H1 (cell line): ENCODE results near the gene TGFBI. TPM values are rescaled to one million over a fixed set of nuclear protein-coding genes. Genes with fewer than 3 reads are reported as not detected.

Experiments
- ATF2 ChIP-seq: IDR thresholded peaks from 2 replicates; pipeline ENCODE4 v1.6.1; 2012; ENCODE audit warnings: low read length, inconsistent platforms
- CBX5 ChIP-seq: fragments of 300-800, 300-1000 bp; sonication (generic); IDR thresholded peaks from 2 replicates; pipeline ENCODE4 v1.7.1; 2016; ENCODE audit warnings: antibody characterized with exemption, low read length, low read depth
- CEBPB ChIP-seq: IDR thresholded peaks from 2 replicates; pipeline ENCODE4 v1.6.1; 2012; ENCODE audit warnings: low read depth, low read length
- CHD7 ChIP-seq: fragments of 300-600 bp; sonication (generic); IDR thresholded peaks from 2 replicates; pipeline ENCODE4 v1.7.1; 2012; ENCODE audit warnings: low read length, moderate library complexity, mild to moderate bottlenecking, inconsistent platforms; ENCODE audit not compliant: insufficient replicate concordance
- FOSL1 ChIP-seq: IDR thresholded peaks from 2 replicates; pipeline ENCODE4 v1.6.1; 2011; ENCODE audit warnings: mild to moderate bottlenecking, low read depth, low read length, moderate library complexity; ENCODE audit not compliant: insufficient read depth
- HDAC2 ChIP-seq, 2 experiments: fragments of 300-600 bp in 1 of 2; sonication (generic) in 1 of 2; IDR thresholded peaks; 2 replicates each; pipeline ENCODE4 v1.6.1; 2011 to 2012; ENCODE audit warnings: low read depth in 2 of 2, low read length in 2 of 2, mild to moderate bottlenecking in 2 of 2, moderate library complexity in 2 of 2, borderline replicate concordance in 1 of 2, inconsistent platforms in 1 of 2
- RXRA ChIP-seq: IDR thresholded peaks from 2 replicates; pipeline ENCODE4 v1.6.1; 2011; ENCODE audit warnings: low read depth, mild to moderate bottlenecking, low read length, moderate library complexity; ENCODE audit not compliant: insufficient read depth
- SIRT6 ChIP-seq: IDR thresholded peaks from one replicate; pipeline ENCODE4 v1.7.1; 2012; ENCODE audit warnings: low read length, inconsistent platforms
- polyA plus RNA-seq, 7 experiments: library from polyadenylated mRNA; depleted of rRNA in 3 of 7; stranded (reverse) in 5 of 7; unstranded in 2 of 7; fragments of >200 nt in 5 of 7; fragments of 200-250 nt in 2 of 7; gene quantifications; 1 replicate in 5 of 7; 2 replicates in 1 of 7; 4 replicates in 1 of 7; pipeline versions ENCODE4 v1.2.1 to v1.2.3, GENCODE V29; 2011 to 2013; ENCODE audit warnings: missing spikeins in 2 of 7, mixed read lengths in 2 of 7
- total RNA-seq: library from RNA; stranded (reverse); fragmentation: NEBNext Ultra II Directional; extraction: Animal tissue kit (Norgen Biotek cat#: 25700); gene quantifications from 2 replicates; pipeline ENCODE4 v1.2.1, GENCODE V29; 2021

The TGFBI gene
- total and polyA plus RNA-seq, 2 of the 8 experiments (the other 6 are each of a cell fraction or from before 2014, with no cell fraction given): 6.0 to 8.5 TPM

GRCh38 chr5:136022965-136023364 lies 5.8 kb upstream of the TGFBI start (continued):
- TF ChIP-seq CHD7 (no peak), RXRA (no peak), CEBPB (no peak), HDAC2 (IDR thresholded peaks at IDR 0.05; ENCODE audit: borderline replicate concordance in 1 of 2, low read depth in 2 of 2, low read length in 2 of 2) (no peak), FOSL1 (no peak), ATF2 (no peak), SIRT6 (no peak), CBX5 (no peak)
- TF ChIP-seq, all 59 proteins: peak for 0
